Esophagus squamous epithelium (tissue), 5 donors: ENCODE results near the gene CD38. TPM values are rescaled to one million over a fixed set of nuclear protein-coding genes. Genes with fewer than 3 reads are reported as not detected.

Experiments used
- DNase-seq: peaks from one replicate; lab custom pipeline; 2025; lab: John Stamatoyannopoulos, UW
- H3K27ac ChIP-seq, 4 donors: fragments of 200-600 bp; sonication (generic); one replicate each; pipeline ENCODE4 v1.5.1; 2016 to 2019; ENCODE audit warnings: mild to moderate bottlenecking in 1 of 4
- H3K27me3 ChIP-seq, 4 donors: fragments of 200-600 bp; sonication (generic); 1 replicate in 3 of 4; 2 replicates in 1 of 4; pipeline versions ENCODE4 v1.5.1 to v1.6.0; 2017 to 2021; ENCODE audit warnings: antibody characterized with exemption in 1 of 4
- H3K36me3 ChIP-seq, 3 donors: fragments of 200-600 bp; sonication (generic); one replicate each; pipeline ENCODE4 v1.5.1; 2016 to 2019
- H3K4me1 ChIP-seq, 3 donors: fragments of 200-600 bp; sonication (generic); one replicate each; pipeline ENCODE4 v1.5.1; 2017 to 2019
- H3K4me3 ChIP-seq, 4 donors: fragments of 200-600 bp; sonication (generic); 1 replicate in 3 of 4; 2 replicates in 1 of 4; pipeline ENCODE4 v1.5.1; 2016 to 2019; ENCODE audit warnings: mild to moderate bottlenecking in 2 of 4, moderate library complexity in 1 of 4
- H3K9me3 ChIP-seq, 3 donors: fragments of 200-600 bp; sonication (generic); one replicate each; pipeline ENCODE4 v1.5.1; 2016 to 2019
- POLR2A ChIP-seq, 4 donors: fragments of 450-650 bp; IDR thresholded peaks; one replicate each; pipeline ENCODE4 v1.6.1; 2017; ENCODE audit warnings: antibody characterized with exemption in 4 of 4, mild to moderate bottlenecking in 4 of 4, moderate library complexity in 3 of 4
- WGBS, 2 donors: methylation state at CpG; one replicate each; pipeline ENCODE4 v1.1.5; 2018; 5-methylcytosine and 5-hydroxymethylcytosine counted together
- intact Hi-C: fragments of 100-400 bp; cut with DNase I; formaldehyde crosslinking; loops from one replicate; pipeline ENCODE4 v1.15.0; 2022
- total RNA-seq, 4 donors: library from RNA; depleted of rRNA; stranded (reverse); fragments of >200 nt; gene quantifications; one replicate each; pipeline ENCODE4 v1.1.0, GENCODE V29; 2016
- TF ChIP-seq, protein P1 (sequence below), 6 experiments: fragments of 450-650 bp in 4 of 6; fragments of 200-600 bp in 2 of 6; sonication (generic) in 2 of 6; IDR thresholded peaks; one replicate each; pipeline ENCODE4 v1.5.1; 2016 to 2019; ENCODE audit warnings: antibody characterized with exemption in 6 of 6, mild to moderate bottlenecking in 4 of 6, moderate library complexity in 4 of 6
- donor health status: DM: yes; HTN: yes; CAD: no.

The CD38 gene
- total RNA-seq, 4 donors from 2014 or later, result 1.1 to 2.5 (median 1.9) TPM

DNA sequence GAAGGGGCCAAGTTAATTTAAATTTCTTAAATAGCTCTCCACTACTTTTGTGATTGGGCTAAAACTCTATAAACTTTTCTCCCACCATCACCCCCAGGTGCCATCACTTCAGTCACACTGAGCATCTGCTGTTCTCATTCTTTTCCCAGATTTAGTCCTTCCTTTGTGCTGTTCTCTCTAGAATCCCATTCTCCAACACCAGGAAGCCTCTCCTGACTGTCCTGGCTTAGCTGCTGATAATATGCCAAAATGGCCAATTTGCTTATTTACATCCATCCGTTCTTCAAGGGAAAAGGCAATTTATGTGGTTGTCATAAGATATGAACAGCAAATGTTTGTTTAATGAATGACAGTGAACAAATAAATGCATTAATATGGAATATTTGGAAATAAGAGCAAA is 116.3 kb downstream of the CD38 start:
- WGBS, 2 donors, result 37 to 45% methylated on average over 1 of the region's 1 CpG
- DNase-seq, result no peak
- Histone ChIP-seq H3K27ac (peak overlapping the region; percentile 75 to 85 (median 78)), H3K4me1 (peaks cover 0 to 75% (median 35%) of the 10 kb centered on the region in 3 donors), H3K36me3 (no peaks in the 10 kb centered on the region), H3K27me3 (no peaks in the 10 kb centered on the region), H3K9me3 (no peaks in the 10 kb centered on the region), H3K4me3 (no peak overlapping the region)
- intact Hi-C loops, result no loop called here
- no peak for TF ChIP-seq POLR2A (IDR thresholded peaks at IDR 0.05)
- TF ChIP-seq, protein P1, sequence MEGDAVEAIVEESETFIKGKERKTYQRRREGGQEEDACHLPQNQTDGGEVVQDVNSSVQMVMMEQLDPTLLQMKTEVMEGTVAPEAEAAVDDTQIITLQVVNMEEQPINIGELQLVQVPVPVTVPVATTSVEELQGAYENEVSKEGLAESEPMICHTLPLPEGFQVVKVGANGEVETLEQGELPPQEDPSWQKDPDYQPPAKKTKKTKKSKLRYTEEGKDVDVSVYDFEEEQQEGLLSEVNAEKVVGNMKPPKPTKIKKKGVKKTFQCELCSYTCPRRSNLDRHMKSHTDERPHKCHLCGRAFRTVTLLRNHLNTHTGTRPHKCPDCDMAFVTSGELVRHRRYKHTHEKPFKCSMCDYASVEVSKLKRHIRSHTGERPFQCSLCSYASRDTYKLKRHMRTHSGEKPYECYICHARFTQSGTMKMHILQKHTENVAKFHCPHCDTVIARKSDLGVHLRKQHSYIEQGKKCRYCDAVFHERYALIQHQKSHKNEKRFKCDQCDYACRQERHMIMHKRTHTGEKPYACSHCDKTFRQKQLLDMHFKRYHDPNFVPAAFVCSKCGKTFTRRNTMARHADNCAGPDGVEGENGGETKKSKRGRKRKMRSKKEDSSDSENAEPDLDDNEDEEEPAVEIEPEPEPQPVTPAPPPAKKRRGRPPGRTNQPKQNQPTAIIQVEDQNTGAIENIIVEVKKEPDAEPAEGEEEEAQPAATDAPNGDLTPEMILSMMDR (IDR thresholded peaks at IDR 0.05), result no peak

DNA sequence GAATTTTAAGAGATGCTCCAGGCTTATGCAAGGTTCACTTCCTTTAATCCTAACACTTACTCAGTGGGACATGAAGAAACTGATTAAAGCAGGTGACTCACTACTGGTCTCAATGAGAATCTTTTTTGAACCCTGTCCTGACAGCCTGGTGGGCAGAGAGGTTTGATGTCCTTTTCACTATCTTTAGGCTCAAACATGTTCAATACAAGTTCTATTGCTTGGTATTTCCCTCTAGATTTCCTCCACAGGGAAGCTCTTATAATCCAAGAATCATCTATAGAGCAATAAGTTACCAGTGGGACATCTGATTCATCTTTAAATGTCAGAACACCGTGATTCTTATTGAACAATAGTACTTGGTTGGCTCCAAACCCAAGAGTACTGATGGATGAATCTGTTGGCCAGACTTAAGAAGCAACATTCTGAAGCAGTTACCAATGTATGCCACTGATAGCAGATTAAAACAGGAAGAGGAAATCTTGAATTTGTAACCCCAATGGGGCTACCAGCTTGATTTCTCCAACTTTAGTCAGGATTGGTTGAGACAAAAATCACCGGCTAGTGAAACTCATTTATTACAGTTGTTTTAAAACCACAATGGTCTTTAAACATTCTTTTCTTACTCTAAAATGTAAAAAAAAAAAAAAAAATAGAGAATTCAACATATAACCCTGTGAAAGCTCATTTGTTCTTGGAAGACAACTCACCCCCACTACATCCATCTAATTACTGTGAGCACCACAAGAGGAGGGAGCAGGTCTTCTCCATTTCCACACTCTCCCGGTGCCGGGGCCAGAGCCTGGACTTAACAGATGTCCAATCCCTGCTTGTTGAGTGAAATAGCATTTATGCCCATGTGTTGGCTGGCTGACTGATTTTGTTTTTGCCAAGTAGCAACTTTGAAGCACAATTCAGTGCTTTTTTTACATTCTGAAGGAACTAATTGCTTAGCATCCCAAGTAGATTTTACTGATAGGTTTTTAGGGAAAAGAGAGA is 117.1 kb downstream of the CD38 start:
- intact Hi-C loops, result no loop called here
- WGBS, 2 donors, result 46 to 51% methylated on average over 4 of the region's 4 CpGs
- Histone ChIP-seq H3K9me3 (no peaks in the 10 kb centered on the region), H3K4me1 (peaks cover 0 to 80% (median 37%) of the 10 kb centered on the region in 3 donors), H3K36me3 (no peaks in the 10 kb centered on the region), H3K27me3 (no peaks in the 10 kb centered on the region), H3K27ac (peak overlapping the region; percentile 75 to 85 (median 78)), H3K4me3 (no peak overlapping the region)
- no peak for TF ChIP-seq POLR2A (IDR thresholded peaks at IDR 0.05)
- TF ChIP-seq, protein P1 (IDR thresholded peaks at IDR 0.05), result peak in 1 of 6 experiments; percentile 2
- DNase-seq, result no peak

DNA sequence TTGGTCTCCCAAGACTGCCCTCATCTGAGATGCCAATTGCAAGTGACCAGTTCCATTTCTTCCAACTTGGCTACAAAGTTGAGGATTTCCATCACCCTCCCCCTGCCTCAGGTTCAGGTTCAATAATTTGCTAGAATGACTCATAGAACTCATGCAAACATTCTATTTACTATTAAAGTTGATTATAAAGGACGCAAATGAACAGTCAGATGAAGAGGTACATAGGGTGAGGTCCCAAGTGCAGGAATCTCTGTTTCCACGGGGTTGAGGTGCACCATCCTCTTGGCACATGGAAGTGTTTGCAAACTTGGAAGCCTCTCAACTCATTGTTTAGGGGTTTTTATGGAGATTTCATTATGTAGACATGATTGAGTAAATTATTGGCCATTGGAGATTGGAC is 119.4 kb downstream of the CD38 start:
- DNase-seq, result no peak
- Histone ChIP-seq H3K27ac (peak overlapping the region in 1 of 4 donors; percentile 81), H3K36me3 (no peaks in the 10 kb centered on the region), H3K4me3 (no peak overlapping the region), H3K27me3 (no peaks in the 10 kb centered on the region), H3K9me3 (no peaks in the 10 kb centered on the region), H3K4me1 (peaks cover 0 to 61% (median 32%) of the 10 kb centered on the region in 3 donors)
- 56 to 63% methylated on average over 2 of the region's 2 CpGs for WGBS, 2 donors
- intact Hi-C loops, result no loop called here
- TF ChIP-seq, protein P1 (IDR thresholded peaks at IDR 0.05), result no peak
- no peak for TF ChIP-seq POLR2A (IDR thresholded peaks at IDR 0.05)

DNA sequence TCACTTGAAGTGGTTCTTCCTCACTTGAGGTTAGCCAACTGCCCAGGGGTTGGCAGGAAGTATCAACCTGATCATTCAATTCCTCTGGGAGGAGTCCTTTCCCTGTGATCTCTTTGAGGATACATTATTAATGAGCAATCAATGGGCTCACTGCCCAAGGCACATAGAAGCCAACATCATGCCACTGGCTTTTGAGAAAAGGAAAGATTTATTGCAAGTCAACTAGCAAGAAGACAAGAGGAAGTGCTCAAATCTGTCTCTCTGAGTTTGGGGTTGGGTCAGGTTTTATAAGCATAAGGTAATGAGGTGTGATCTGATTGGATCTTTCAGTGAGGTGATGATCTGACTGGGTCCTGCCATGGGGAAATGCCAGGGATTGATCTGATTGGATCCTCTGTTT is 120.8 kb downstream of the CD38 start:
- Histone ChIP-seq H3K9me3 (no peaks in the 10 kb centered on the region), H3K4me1 (peaks cover 0 to 50% (median 27%) of the 10 kb centered on the region in 3 donors), H3K36me3 (no peaks in the 10 kb centered on the region), H3K27me3 (no peaks in the 10 kb centered on the region), H3K4me3 (no peak overlapping the region), H3K27ac (peak overlapping the region in 3 of 4 donors; percentile 25 to 81 (median 79))
- intact Hi-C loops, result no loop called here
- DNase-seq, result no peak
- TF ChIP-seq, protein P1 (IDR thresholded peaks at IDR 0.05), result no peak
- no peak for TF ChIP-seq POLR2A (IDR thresholded peaks at IDR 0.05)

DNA sequence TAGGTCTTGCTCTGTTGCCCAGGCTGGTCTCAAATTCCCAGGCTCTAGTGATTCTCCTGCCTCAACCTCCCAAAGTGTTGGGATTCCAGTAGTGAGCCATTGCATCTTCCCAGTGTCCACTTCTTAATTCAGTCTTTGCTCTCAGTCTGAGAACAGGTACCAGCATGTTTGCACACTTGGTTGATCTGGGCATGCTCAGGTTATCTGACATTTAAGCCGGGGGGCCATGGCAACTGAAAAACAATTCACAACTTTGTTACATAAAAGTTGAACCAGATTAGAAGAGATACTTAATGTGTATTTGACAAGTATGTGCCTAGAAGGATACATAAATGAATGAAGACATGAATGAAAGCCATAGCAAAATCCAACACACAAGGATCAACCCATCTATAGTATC is 121.4 kb downstream of the CD38 start:
- TF ChIP-seq, protein P1 (IDR thresholded peaks at IDR 0.05), result no peak
- no peak for TF ChIP-seq POLR2A (IDR thresholded peaks at IDR 0.05)

More for the DNA sequence above, 121.4 kb downstream of the CD38 start:
- Histone ChIP-seq H3K9me3 (no peaks in the 10 kb centered on the region), H3K36me3 (no peaks in the 10 kb centered on the region), H3K27ac (peak overlapping the region in 3 of 4 donors; percentile 25 to 81 (median 79)), H3K4me3 (no peak overlapping the region), H3K4me1 (peaks cover 0 to 46% (median 22%) of the 10 kb centered on the region in 3 donors), H3K27me3 (no peaks in the 10 kb centered on the region)
- WGBS, 2 donors, result 63 to 71% methylated on average over 1 of the region's 1 CpG
- DNase-seq, result no peak
- intact Hi-C loops, result no loop called here
